Hepatic stellate cell (primary cell): ENCODE measurements around the gene DOCK10.
"Not testable (repeated sequence)": the region's sequence is repeated elsewhere in the genome, so short reads cannot be mapped to it uniquely, and the experiment has no call there.

Experiments
- DNase-seq: peaks from one replicate; pipeline ENCODE4 v3.0.0; 2011; ENCODE audit warnings: low spot score

DOCK10 gene

GRCh38 chr2:225041851-225042799 lies at the start of gene DOCK10:
Gene DOCK10 (minus strand): TSS chr2:225042468. CDS start chr2:225042374, 94 bp downstream.
- DNase-seq, result peak; percentile 52

GRCh38 chr2:225091336-225091735 lies 49.1 kb upstream of the DOCK10 start:
- DNase-seq, result peak; percentile 74

- DNase-seq, result no peak
Observed at GRCh38 chr2:225090746-225091145, 48.5 kb upstream of the DOCK10 start.

GRCh38 chr2:225086915-225087314 lies 44.6 kb upstream of the DOCK10 start:
- DNase-seq, result no peak

GRCh38 chr2:225086439-225086838 lies 44.2 kb upstream of the DOCK10 start:
- DNase-seq, result no peak

- no peak for DNase-seq
Observed at GRCh38 chr2:225083276-225083675, 41.0 kb upstream of the DOCK10 start.

GRCh38 chr2:225076125-225076524 lies 33.9 kb upstream of the DOCK10 start:
- DNase-seq, result no peak

GRCh38 chr2:225074919-225075681 lies 32.8 kb upstream of the DOCK10 start:
- no peak for DNase-seq

GRCh38 chr2:225074366-225074765 lies 32.1 kb upstream of the DOCK10 start:
- no peak for DNase-seq

GRCh38 chr2:225073198-225073597 lies 30.9 kb upstream of the DOCK10 start:
- DNase-seq, result no peak

- no peak for DNase-seq
Observed at GRCh38 chr2:225072444-225072843, 30.2 kb upstream of the DOCK10 start.

- DNase-seq, result no peak
Observed at GRCh38 chr2:225070811-225071210, 28.5 kb upstream of the DOCK10 start.

- no peak for DNase-seq
Observed at GRCh38 chr2:225069966-225070365, 27.7 kb upstream of the DOCK10 start.

GRCh38 chr2:225069477-225069876 lies 27.2 kb upstream of the DOCK10 start:
- DNase-seq, result no peak

- no peak for DNase-seq
Observed at GRCh38 chr2:225065882-225066281, 23.6 kb upstream of the DOCK10 start.

- DNase-seq, result no peak
Observed at GRCh38 chr2:225064928-225065327, 22.7 kb upstream of the DOCK10 start.

GRCh38 chr2:225064362-225064761 lies 22.1 kb upstream of the DOCK10 start:
- DNase-seq, result no peak

GRCh38 chr2:225056330-225057073 lies 14.2 kb upstream of the DOCK10 start:
- DNase-seq, result no peak

- DNase-seq, result no peak
Observed at GRCh38 chr2:225055714-225056113, 13.4 kb upstream of the DOCK10 start.

GRCh38 chr2:225052703-225053102 lies 10.4 kb upstream of the DOCK10 start:
- DNase-seq, result no peak

GRCh38 chr2:225047502-225047901 lies 5.2 kb upstream of the DOCK10 start:
- not testable (repeated sequence) for DNase-seq

GRCh38 chr2:225042800-225043167 lies 516 bp upstream of the DOCK10 start:
- DNase-seq, result no peak
